HepG2 (cell line): ENCODE results near the gene TMEM143. TPM values are rescaled to one million over a fixed set of nuclear protein-coding genes. Genes with fewer than 3 reads are reported as not detected.

Experiments
- CHD4 ChIP-seq: fragments of 200-600 bp; sonication (generic); IDR thresholded peaks from 2 replicates; pipeline ENCODE4 v1.7.0; 2017; ENCODE audit warnings: mild to moderate bottlenecking, low read length, borderline replicate concordance
- EED ChIP-seq: sonication (generic); formaldehyde crosslinking; IDR thresholded peaks from 2 replicates; pipeline ENCODE4 v1.5.0; 2020; ENCODE audit warnings: mild to moderate bottlenecking, missing genetic modification reagents
- KDM3A ChIP-seq: IDR thresholded peaks from 2 replicates; pipeline ENCODE4 v1.6.1; 2018; ENCODE audit warnings: low read depth, missing compliant biosample characterization
- KLF15 ChIP-seq: sonication (generic); formaldehyde crosslinking; IDR thresholded peaks from 2 replicates; pipeline ENCODE4 v1.8.1; 2023; ENCODE audit warnings: borderline replicate concordance, mild to moderate bottlenecking, inconsistent platforms, missing genetic modification reagents, mixed read lengths
- KMT2A ChIP-seq: sonication (generic); formaldehyde crosslinking; IDR thresholded peaks from 2 replicates; pipeline ENCODE4 v1.4.0; 2020; ENCODE audit warnings: missing genetic modification reagents
- LCORL ChIP-seq, 2 experiments: fragments of 450-650 bp in 1 of 2; sonication (generic) in 1 of 2; formaldehyde crosslinking in 1 of 2; IDR thresholded peaks; 2 replicates each; pipeline versions ENCODE4 v1.5.0 to v1.6.1; 2017 to 2020; ENCODE audit warnings: antibody characterized with exemption in 1 of 2, missing genetic modification reagents in 1 of 2
- MED1 ChIP-seq: sonication (generic); formaldehyde crosslinking; IDR thresholded peaks from 2 replicates; pipeline ENCODE4 v1.4.0; 2020; ENCODE audit warnings: missing genetic modification reagents
- MLLT10 ChIP-seq: sonication (generic); formaldehyde crosslinking; IDR thresholded peaks from 2 replicates; pipeline ENCODE4 v1.4.0; 2020; ENCODE audit warnings: missing genetic modification reagents
- MZF1 ChIP-seq: sonication (generic); formaldehyde crosslinking; IDR thresholded peaks from 2 replicates; pipeline ENCODE4 v1.8.1; 2023; ENCODE audit warnings: mild to moderate bottlenecking, missing genetic modification reagents, borderline replicate concordance
- NFIB ChIP-seq: sonication (generic); formaldehyde crosslinking; IDR thresholded peaks from 2 replicates; pipeline ENCODE4 v1.9.0; 2021; ENCODE audit warnings: missing genetic modification reagents, mild to moderate bottlenecking, borderline replicate concordance
- SP5 ChIP-seq: IDR thresholded peaks from 2 replicates; pipeline ENCODE4 v1.6.1; 2016; ENCODE audit warnings: low read depth, borderline replicate concordance
- ZBTB8A ChIP-seq: sonication (generic); formaldehyde crosslinking; IDR thresholded peaks from 2 replicates; pipeline ENCODE4 v1.4.0; 2020; ENCODE audit warnings: mild to moderate bottlenecking, low read depth, missing genetic modification reagents, borderline replicate concordance
- ZMYM4 ChIP-seq: sonication (generic); formaldehyde crosslinking; IDR thresholded peaks from 2 replicates; pipeline ENCODE4 v1.8.1; 2023; ENCODE audit warnings: mild to moderate bottlenecking, missing genetic modification reagents
- ZNF660 ChIP-seq: sonication (generic); formaldehyde crosslinking; IDR thresholded peaks from 2 replicates; pipeline ENCODE4 v1.5.1; 2020; ENCODE audit warnings: mild to moderate bottlenecking, low read depth, missing genetic modification reagents, borderline replicate concordance
- ZNF687 ChIP-seq: sonication (generic); formaldehyde crosslinking; IDR thresholded peaks from 2 replicates; pipeline ENCODE4 v1.5.1; 2020; ENCODE audit warnings: mild to moderate bottlenecking, missing genetic modification reagents, moderate library complexity
- ZSCAN29 ChIP-seq: sonication (generic); formaldehyde crosslinking; conservative IDR thresholded peaks from 2 replicates; pipeline ENCODE4 v1.4.0; 2020; ENCODE audit warnings: mild to moderate bottlenecking, missing genetic modification reagents
- polyA plus RNA-seq, 8 experiments: library from polyadenylated mRNA; depleted of rRNA in 3 of 8; stranded (reverse) in 7 of 8; unstranded in 1 of 8; fragments of >200 nt; fragmentation: Illumina TruSeq in 4 of 8; extraction: Trizol in 4 of 8; gene quantifications; 2 replicates each; pipeline versions ENCODE4 v1.2.1 to v1.2.3, GENCODE V29; 2011 to 2016; ENCODE audit warnings: low read depth in 4 of 8, missing spikeins in 1 of 8, mixed read lengths in 1 of 8; ENCODE audit not compliant: insufficient read depth in 1 of 8
- total RNA-seq, 5 experiments: library from RNA; depleted of rRNA; stranded (reverse); fragments of >200 nt; fragmentation: Illumina TruSeq; extraction: Trizol; gene quantifications; 2 replicates each; pipeline ENCODE4 v1.2.3, GENCODE V29; 2016; ENCODE audit warnings: low read depth in 1 of 5
- TF ChIP-seq, protein P1 (sequence below): sonication (generic); formaldehyde crosslinking; IDR thresholded peaks from 2 replicates; pipeline ENCODE4 v1.5.0; 2020; ENCODE audit warnings: mild to moderate bottlenecking, missing genetic modification reagents, borderline replicate concordance

TMEM143 gene
- total and polyA plus RNA-seq, 2 of the 13 experiments (the other 11 are each of a cell fraction or from before 2014, with no cell fraction given): 7.7 to 11.3 TPM

GRCh38 chr19:48400018-48400742, 36.4 kb upstream of the TMEM143 start (continued):
- TF ChIP-seq MLLT10 (CRISPR knock-in tag): no peak
- TF ChIP-seq, protein P1, sequence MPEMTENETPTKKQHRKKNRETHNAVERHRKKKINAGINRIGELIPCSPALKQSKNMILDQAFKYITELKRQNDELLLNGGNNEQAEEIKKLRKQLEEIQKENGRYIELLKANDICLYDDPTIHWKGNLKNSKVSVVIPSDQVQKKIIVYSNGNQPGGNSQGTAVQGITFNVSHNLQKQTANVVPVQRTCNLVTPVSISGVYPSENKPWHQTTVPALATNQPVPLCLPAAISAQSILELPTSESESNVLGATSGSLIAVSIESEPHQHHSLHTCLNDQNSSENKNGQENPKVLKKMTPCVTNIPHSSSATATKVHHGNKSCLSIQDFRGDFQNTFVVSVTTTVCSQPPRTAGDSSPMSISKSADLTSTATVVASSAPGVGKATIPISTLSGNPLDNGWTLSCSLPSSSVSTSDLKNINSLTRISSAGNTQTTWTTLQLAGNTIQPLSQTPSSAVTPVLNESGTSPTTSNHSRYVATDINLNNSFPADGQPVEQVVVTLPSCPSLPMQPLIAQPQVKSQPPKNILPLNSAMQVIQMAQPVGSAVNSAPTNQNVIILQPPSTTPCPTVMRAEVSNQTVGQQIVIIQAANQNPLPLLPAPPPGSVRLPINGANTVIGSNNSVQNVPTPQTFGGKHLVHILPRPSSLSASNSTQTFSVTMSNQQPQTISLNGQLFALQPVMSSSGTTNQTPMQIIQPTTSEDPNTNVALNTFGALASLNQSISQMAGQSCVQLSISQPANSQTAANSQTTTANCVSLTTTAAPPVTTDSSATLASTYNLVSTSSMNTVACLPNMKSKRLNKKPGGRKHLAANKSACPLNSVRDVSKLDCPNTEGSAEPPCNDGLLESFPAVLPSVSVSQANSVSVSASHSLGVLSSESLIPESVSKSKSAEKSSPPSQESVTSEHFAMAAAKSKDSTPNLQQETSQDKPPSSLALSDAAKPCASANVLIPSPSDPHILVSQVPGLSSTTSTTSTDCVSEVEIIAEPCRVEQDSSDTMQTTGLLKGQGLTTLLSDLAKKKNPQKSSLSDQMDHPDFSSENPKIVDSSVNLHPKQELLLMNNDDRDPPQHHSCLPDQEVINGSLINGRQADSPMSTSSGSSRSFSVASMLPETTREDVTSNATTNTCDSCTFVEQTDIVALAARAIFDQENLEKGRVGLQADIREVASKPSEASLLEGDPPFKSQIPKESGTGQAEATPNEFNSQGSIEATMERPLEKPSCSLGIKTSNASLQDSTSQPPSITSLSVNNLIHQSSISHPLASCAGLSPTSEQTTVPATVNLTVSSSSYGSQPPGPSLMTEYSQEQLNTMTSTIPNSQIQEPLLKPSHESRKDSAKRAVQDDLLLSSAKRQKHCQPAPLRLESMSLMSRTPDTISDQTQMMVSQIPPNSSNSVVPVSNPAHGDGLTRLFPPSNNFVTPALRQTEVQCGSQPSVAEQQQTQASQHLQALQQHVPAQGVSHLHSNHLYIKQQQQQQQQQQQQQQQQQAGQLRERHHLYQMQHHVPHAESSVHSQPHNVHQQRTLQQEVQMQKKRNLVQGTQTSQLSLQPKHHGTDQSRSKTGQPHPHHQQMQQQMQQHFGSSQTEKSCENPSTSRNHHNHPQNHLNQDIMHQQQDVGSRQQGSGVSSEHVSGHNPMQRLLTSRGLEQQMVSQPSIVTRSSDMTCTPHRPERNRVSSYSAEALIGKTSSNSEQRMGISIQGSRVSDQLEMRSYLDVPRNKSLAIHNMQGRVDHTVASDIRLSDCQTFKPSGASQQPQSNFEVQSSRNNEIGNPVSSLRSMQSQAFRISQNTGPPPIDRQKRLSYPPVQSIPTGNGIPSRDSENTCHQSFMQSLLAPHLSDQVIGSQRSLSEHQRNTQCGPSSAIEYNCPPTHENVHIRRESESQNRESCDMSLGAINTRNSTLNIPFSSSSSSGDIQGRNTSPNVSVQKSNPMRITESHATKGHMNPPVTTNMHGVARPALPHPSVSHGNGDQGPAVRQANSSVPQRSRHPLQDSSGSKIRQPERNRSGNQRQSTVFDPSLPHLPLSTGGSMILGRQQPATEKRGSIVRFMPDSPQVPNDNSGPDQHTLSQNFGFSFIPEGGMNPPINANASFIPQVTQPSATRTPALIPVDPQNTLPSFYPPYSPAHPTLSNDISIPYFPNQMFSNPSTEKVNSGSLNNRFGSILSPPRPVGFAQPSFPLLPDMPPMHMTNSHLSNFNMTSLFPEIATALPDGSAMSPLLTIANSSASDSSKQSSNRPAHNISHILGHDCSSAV (CRISPR knock-in tag): no peak
- TF ChIP-seq KMT2A (CRISPR knock-in tag): no peak
- no peak for TF ChIP-seq LCORL (IDR thresholded peaks at IDR 0.05)
- TF ChIP-seq LCORL (CRISPR knock-in tag; IDR thresholded peaks at IDR 0.05): no peak
- TF ChIP-seq CHD4: no peak
- TF ChIP-seq MED1 (CRISPR knock-in tag): peak; percentile 35; the same call in 1 of the 2 replicates
- no peak for TF ChIP-seq SP5 (CRISPR knock-in tag)
- no peak for TF ChIP-seq MZF1 (CRISPR knock-in tag)
- TF ChIP-seq ZBTB8A (CRISPR knock-in tag): no peak
- no peak for TF ChIP-seq ZNF660 (CRISPR knock-in tag)
- TF ChIP-seq ZNF687 (CRISPR knock-in tag): peak; percentile 59
- TF ChIP-seq KDM3A (CRISPR knock-in tag): no peak
- no peak for TF ChIP-seq ZSCAN29
- TF ChIP-seq NFIB: no peak
- 0 out of 2 replicates have a peak, but pooled peaks have one; percentile 15 for TF ChIP-seq ZMYM4 (CRISPR knock-in tag)
- TF ChIP-seq EED: 0 out of 2 replicates have a peak, but pooled peaks have one; percentile 33
- no peak for TF ChIP-seq KLF15 (CRISPR knock-in tag)
